HCT116 (cell line): ENCODE results near the gene ZP3. TPM values are rescaled to one million over a fixed set of nuclear protein-coding genes. Genes with fewer than 3 reads are reported as not detected.

Source experiments
- ATAC-seq: fragments of 200-7000 bp; cut with Tn5 transposase; 2 replicates; pipeline ENCODE4 v1.9.1; 2020; ENCODE audit warnings: mild to moderate bottlenecking, moderate library complexity
- BruUV-seq: library from RNA; stranded (reverse); fragments of 400-500 nt; replicated peaks from 2 replicates; lab custom pipeline; 2021; lab: Mats Ljungman, UMichigan
- CTCF ChIA-PET: fragments of 300-600 bp; sonication (Branson Sonifier 250); formaldehyde crosslinking; loops from one replicate; lab custom pipeline; 2021; ENCODE audit warnings: antibody characterized with exemption; lab: Charles Lee
- POLR2A ChIA-PET: fragments of 300-600, 350-600 bp; sonication (Branson Sonifier 250); formaldehyde crosslinking; loops from one replicate; lab custom pipeline; 2021; ENCODE audit warnings: antibody characterized with exemption; lab: Charles Lee
- RAD21 ChIA-PET, 2 experiments: fragments of 300-600 bp; sonication (Branson Sonifier 250); formaldehyde crosslinking; loops; one replicate each; lab custom pipeline; 2023; ENCODE audit warnings: low total read pairs in 2 of 2; ENCODE audit not compliant: uncharacterized antibody in 2 of 2, unreplicated experiment in 2 of 2, low non-redundant PET in 1 of 2; lab: Charles Lee
- DNase-seq: peaks from one replicate; pipeline ENCODE4 v3.0.0-alpha.2; 2010; ENCODE audit warnings: low read depth, low spot score
- H2AFZ ChIP-seq: fragments of 200-600 bp; shearing (Covaris generic), sonication (generic); 2 replicates; pipeline ENCODE4 v1.6.1; 2017; ENCODE audit warnings: low read depth, mixed run types, mixed read lengths, antibody characterized with exemption, low read length; ENCODE audit not compliant: poor library complexity, severe bottlenecking
- H3K27ac ChIP-seq: 2 replicates; pipeline ENCODE4 v1.5.1; 2012; ENCODE audit warnings: low read depth, low read length
- H3K27me3 ChIP-seq: fragments of 200-600 bp; sonication (generic); 2 replicates; pipeline ENCODE4 v1.6.1; 2016; ENCODE audit warnings: mixed run types, low read length, mixed read lengths; ENCODE audit not compliant: insufficient read depth
- H3K36me3 ChIP-seq, 2 experiments: fragments of 200-500 bp in 1 of 2; fragments of 200-600 bp in 1 of 2; sonication (Bioruptor generic) in 1 of 2; sonication (generic) in 1 of 2; 2 replicates each; pipeline versions ENCODE4 v1.5.1 to v1.6.1; 2014 to 2016; ENCODE audit warnings: low read length in 2 of 2, inconsistent platforms in 1 of 2, mixed read lengths in 1 of 2, mixed run types in 1 of 2; ENCODE audit not compliant: insufficient read depth in 2 of 2, control insufficient read depth in 1 of 2
- H3K4me1 ChIP-seq, 2 experiments: fragments of 200-600 bp in 1 of 2; sonication (generic) in 1 of 2; 2 replicates each; pipeline versions ENCODE4 v1.5.1 to v1.6.1; 2012 to 2017; ENCODE audit warnings: low read length in 2 of 2, inconsistent platforms in 1 of 2, mild to moderate bottlenecking in 1 of 2, mixed read lengths in 1 of 2, mixed run types in 1 of 2, moderate library complexity in 1 of 2; ENCODE audit not compliant: insufficient read depth in 2 of 2, control insufficient read depth in 1 of 2
- H3K4me2 ChIP-seq: fragments of 200-600 bp; sonication (generic); 2 replicates; pipeline ENCODE4 v1.6.1; 2017; ENCODE audit warnings: mixed run types, low read length, mixed read lengths
- H3K4me3 ChIP-seq, 2 experiments: fragments of 200-600 bp in 1 of 2; sonication (generic) in 1 of 2; replicated peaks in 1 of 2; 2 replicates each; pipeline ENCODE4 v1.5.1; 2011 to 2016; ENCODE audit warnings: low read length in 2 of 2, control low read depth in 1 of 2, low read depth in 1 of 2, mild to moderate bottlenecking in 1 of 2, mixed read lengths in 1 of 2, mixed run types in 1 of 2
- H3K79me2 ChIP-seq: fragments of 200-600 bp; sonication (generic); 2 replicates; pipeline ENCODE4 v1.6.1; 2017; ENCODE audit warnings: mild to moderate bottlenecking, mixed run types, low read length, moderate library complexity, mixed read lengths; ENCODE audit not compliant: insufficient read depth
- H3K9ac ChIP-seq: fragments of 200-600 bp; sonication (generic); 2 replicates; pipeline ENCODE4 v1.6.1; 2016; ENCODE audit warnings: low read length, mixed read lengths
- H3K9me2 ChIP-seq: fragments of 200-600 bp; sonication (generic), shearing (Covaris generic); 2 replicates; pipeline ENCODE4 v1.6.1; 2017; ENCODE audit warnings: mixed run types, mild to moderate bottlenecking, moderate library complexity; ENCODE audit not compliant: insufficient read depth
- H3K9me3 ChIP-seq, 2 experiments: fragments of 200-500 bp in 1 of 2; fragments of 200-600 bp in 1 of 2; sonication (Bioruptor generic) in 1 of 2; sonication (generic) in 1 of 2; 2 replicates each; pipeline ENCODE4 v1.6.1; 2014 to 2017; ENCODE audit warnings: low read length in 2 of 2, mixed read lengths in 2 of 2, inconsistent platforms in 1 of 2, low read depth in 1 of 2, mild to moderate bottlenecking in 1 of 2, mixed run types in 1 of 2, moderate library complexity in 1 of 2; ENCODE audit not compliant: control insufficient read depth in 1 of 2, insufficient read depth in 1 of 2
- H4K20me1 ChIP-seq: fragments of 200-600 bp; sonication (generic), shearing (Covaris generic); 2 replicates; pipeline ENCODE4 v1.6.1; 2017; ENCODE audit warnings: mixed run types, mild to moderate bottlenecking, moderate library complexity; ENCODE audit not compliant: insufficient read depth
- ATF3 ChIP-seq: IDR thresholded peaks from 2 replicates; pipeline ENCODE4 v1.6.1; 2012
- CEBPB ChIP-seq: IDR thresholded peaks from 2 replicates; pipeline ENCODE4 v1.6.1; 2012; ENCODE audit warnings: low read depth
- CTCF ChIP-seq, 3 experiments: fragments of 200-600 bp in 1 of 3; sonication (generic) in 1 of 3; IDR thresholded peaks in 2 of 3; conservative IDR thresholded peaks in 1 of 3; 2 replicates each; pipeline ENCODE4 v1.5.1; 2012 to 2017; ENCODE audit warnings: low read depth in 2 of 3, low read length in 2 of 3, antibody characterized with exemption in 1 of 3, borderline replicate concordance in 1 of 3, control low read depth in 1 of 3, mild to moderate bottlenecking in 1 of 3, mixed read lengths in 1 of 3, mixed run types in 1 of 3, moderate library complexity in 1 of 3; ENCODE audit not compliant: insufficient read depth in 1 of 3
- ELF1 ChIP-seq: IDR thresholded peaks from 2 replicates; pipeline ENCODE4 v1.6.1; 2012; ENCODE audit warnings: low read depth, borderline replicate concordance
- EZH2 ChIP-seq: fragments of 200-600 bp; sonication (generic); IDR thresholded peaks from 2 replicates; pipeline ENCODE4 v1.6.1; 2017; ENCODE audit warnings: antibody characterized with exemption, mixed run types
- EZH2phosphoT487 ChIP-seq: fragments of 200-600 bp; IDR thresholded peaks from 2 replicates; pipeline ENCODE4 v1.6.1; 2018; ENCODE audit warnings: antibody characterized with exemption, borderline replicate concordance
- FOSL1 ChIP-seq: IDR thresholded peaks from 2 replicates; pipeline ENCODE4 v1.6.1; 2012; ENCODE audit warnings: low read depth
- JUND ChIP-seq: IDR thresholded peaks from 2 replicates; pipeline ENCODE4 v1.6.1; 2012
- MAX ChIP-seq: IDR thresholded peaks from 2 replicates; pipeline ENCODE4 v1.6.1; 2012
- POLR2A ChIP-seq: IDR thresholded peaks from 2 replicates; pipeline ENCODE4 v1.7.0; 2011; ENCODE audit warnings: borderline replicate concordance; ENCODE audit not compliant: insufficient read depth, insufficient read length; ENCODE audit errors: extremely low read depth
- RAD21 ChIP-seq: IDR thresholded peaks from 2 replicates; pipeline ENCODE4 v1.6.1; 2012; ENCODE audit warnings: low read depth, mild to moderate bottlenecking
- SIN3A ChIP-seq: IDR thresholded peaks from 2 replicates; pipeline ENCODE4 v1.6.1; 2012; ENCODE audit warnings: low read depth
- SP1 ChIP-seq: IDR thresholded peaks from 2 replicates; pipeline ENCODE4 v1.6.1; 2012; ENCODE audit warnings: low read depth
- SRF ChIP-seq: IDR thresholded peaks from 2 replicates; pipeline ENCODE4 v1.6.1; 2012; ENCODE audit warnings: low read depth
- TCF7L2 ChIP-seq: IDR thresholded peaks from 2 replicates; pipeline ENCODE4 v1.7.0; 2011; ENCODE audit warnings: borderline replicate concordance, inconsistent platforms; ENCODE audit not compliant: insufficient read depth, insufficient read length; ENCODE audit errors: extremely low read depth
- YY1 ChIP-seq: IDR thresholded peaks from 2 replicates; pipeline ENCODE4 v1.6.1; 2011; ENCODE audit warnings: low read length, low read depth, moderate library complexity, mild to moderate bottlenecking; ENCODE audit not compliant: insufficient replicate concordance; ENCODE audit errors: extremely low read depth
- ZBTB33 ChIP-seq: IDR thresholded peaks from 2 replicates; pipeline ENCODE4 v1.6.1; 2011; ENCODE audit warnings: mild to moderate bottlenecking, low read length, moderate library complexity; ENCODE audit not compliant: insufficient replicate concordance; ENCODE audit errors: extremely low read depth
- ZFX ChIP-seq: fragments of 450-650 bp; IDR thresholded peaks from 2 replicates; pipeline ENCODE4 v1.6.1; 2017
- ZNF274 ChIP-seq: fragments of 200-500 bp; sonication (Bioruptor generic); IDR thresholded peaks from 2 replicates; pipeline ENCODE4 v1.6.1; 2014; ENCODE audit warnings: mild to moderate bottlenecking, low read depth, low read length, inconsistent platforms
- intact Hi-C: fragments of 100-400 bp; cut with micrococcal nuclease; formaldehyde crosslinking; loops from 2 replicates; pipeline ENCODE4 v1.10.0; 2022
- total RNA-seq: library from RNA; stranded (reverse); gene quantifications from one replicate; pipeline ENCODE4 v1.2.1, GENCODE V29; 2021; ENCODE audit not compliant: unreplicated experiment

Gene ZP3
- total RNA-seq, 1 experiment from 2014 or later, result 23.4 TPM

GRCh38 chr7:76428149-76428823 lies 3.5 kb downstream of the ZP3 start:
- no peak overlapping the region for H3K9ac ChIP-seq
- TF ChIP-seq ATF3 (no peak), MAX (no peak), ZNF274 (no peak), ZFX (no peak), CTCF (IDR thresholded peaks at IDR 0.05 in 2 of 3, conservative IDR thresholded peaks at IDR 0.05 in 1 of 3; ENCODE audit: borderline replicate concordance in 1 of 3, insufficient read depth in 1 of 3, low read depth in 2 of 3, low read length in 2 of 3) (no peak), POLR2A (no peak), ZBTB33 (no peak), JUND (no peak), ELF1 (no peak), YY1 (no peak), RAD21 (no peak), SRF (no peak), EZH2phosphoT487 (no peak), SP1 (no peak), SIN3A (no peak), TCF7L2 (no peak), CEBPB (no peak), FOSL1 (no peak), EZH2 (no peak)
- H3K27me3 ChIP-seq, result no peaks in the 10 kb centered on the region
- no peaks in the 10 kb centered on the region for H3K9me3 ChIP-seq
- BruUV-seq, result no TSS peak
- no peaks in the 10 kb centered on the region for H4K20me1 ChIP-seq
- no peak overlapping the region for H3K27ac ChIP-seq
- ChIA-PET CTCF (interaction anchor here (1.0 kb wide), 1 partner anchor 10 kb away, joined by 3 read pairs; no protein-coding TSS in a partner anchor), RAD21 (no interaction called here), POLR2A (no interaction called here)
- H3K4me3 ChIP-seq, result no peak overlapping the region
- H2AFZ ChIP-seq, result no peak overlapping the region
- H3K4me2 ChIP-seq, result no peak overlapping the region
- ATAC-seq (no peak), DNase-seq (no peak)
- H3K79me2 ChIP-seq, result no peaks in the 10 kb centered on the region
- intact Hi-C loops, result no loop called here
- H3K36me3 ChIP-seq, result no peaks in the 10 kb centered on the region
- no peaks in the 10 kb centered on the region for H3K9me2 ChIP-seq
- peaks cover 11 to 27% of the 10 kb centered on the region in 2 experiments for H3K4me1 ChIP-seq
